Cerebellar nuclear complex (tissue), 1 donor: ENCODE results near the gene RRP7A.
"Not testable (repeated sequence)": the region's sequence is repeated elsewhere in the genome, so short reads cannot be mapped to it uniquely, and the experiment has no call there.

Source experiments
- DNase-seq, 2 experiments: peaks; one replicate each; lab custom pipeline; 2025; lab: John Stamatoyannopoulos, UW

RRP7A gene

GRCh38 chr22:42499773-42500160 is 19.8 kb downstream of the RRP7A start:
- DNase-seq = not testable (repeated sequence)

- not testable (repeated sequence) for DNase-seq
These were observed 24.0 kb downstream of the RRP7A start for GRCh38 chr22:42495533-42496141.

- no peak for DNase-seq
These were observed 26.2 kb downstream of the RRP7A start for GRCh38 chr22:42493393-42493792.

- DNase-seq = no peak
These were observed 27.3 kb downstream of the RRP7A start for GRCh38 chr22:42492323-42492690.

- no peak for DNase-seq
These were observed 29.3 kb downstream of the RRP7A start for GRCh38 chr22:42490243-42490832.

- no peak for DNase-seq
These were observed 30.6 kb downstream of the RRP7A start for GRCh38 chr22:42489000-42489399.

GRCh38 chr22:42484506-42484905 is 35.1 kb downstream of the RRP7A start:
- no peak for DNase-seq

GRCh38 chr22:42483610-42484223 is 35.9 kb downstream of the RRP7A start:
- not testable (repeated sequence) for DNase-seq

GRCh38 chr22:42475122-42475521 is 44.5 kb downstream of the RRP7A start:
- DNase-seq = no peak

GRCh38 chr22:42473484-42474193 is 46.0 kb downstream of the RRP7A start:
- DNase-seq = no peak

GRCh38 chr22:42472671-42473070 is 46.9 kb downstream of the RRP7A start:
- DNase-seq = no peak

GRCh38 chr22:42471441-42471840 is 48.2 kb downstream of the RRP7A start:
- DNase-seq = no peak

- DNase-seq = no peak
These were observed 49.1 kb downstream of the RRP7A start for GRCh38 chr22:42470366-42471082.

GRCh38 chr22:42468841-42469240 is 50.8 kb downstream of the RRP7A start:
- no peak for DNase-seq

- no peak for DNase-seq
These were observed 57.6 kb downstream of the RRP7A start for GRCh38 chr22:42462016-42462415.

- no peak for DNase-seq
These were observed 58.1 kb downstream of the RRP7A start for GRCh38 chr22:42461511-42461910.
